Measurements from ENCODE around the gene SPTBN1. TPM values are rescaled to one million over a fixed set of nuclear protein-coding genes. Genes with fewer than 3 reads are reported as not detected.
A peak's percentile ranks its signal among the peaks of the same experiment; 100 is the strongest.

SPTBN1 gene
- total RNA-seq, 1 donor from 2014 or later = 53.8 TPM

GRCh38 chr2:54603357-54603756, 147.2 kb downstream of the SPTBN1 start:
- DNase-seq = no peak
- intact Hi-C loops (cut with micrococcal nuclease) = loop anchor here (5.0 kb wide), 1 partner anchor 39 kb away; no protein-coding TSS in a partner anchor
- no peak overlapping the region for H3K4me3 Mint-ChIP-seq
- peaks cover 31% of the 10 kb centered on the region for H3K36me3 Mint-ChIP-seq (ENCODE audit: low read depth)
- peaks cover 90% of the 10 kb centered on the region for H3K4me1 Mint-ChIP-seq
- H3K27ac Mint-ChIP-seq = peak overlapping the region; percentile 91
- no peaks in the 10 kb centered on the region for H3K9me3 Mint-ChIP-seq
- no peaks in the 10 kb centered on the region for H3K27me3 Mint-ChIP-seq

DNA sequence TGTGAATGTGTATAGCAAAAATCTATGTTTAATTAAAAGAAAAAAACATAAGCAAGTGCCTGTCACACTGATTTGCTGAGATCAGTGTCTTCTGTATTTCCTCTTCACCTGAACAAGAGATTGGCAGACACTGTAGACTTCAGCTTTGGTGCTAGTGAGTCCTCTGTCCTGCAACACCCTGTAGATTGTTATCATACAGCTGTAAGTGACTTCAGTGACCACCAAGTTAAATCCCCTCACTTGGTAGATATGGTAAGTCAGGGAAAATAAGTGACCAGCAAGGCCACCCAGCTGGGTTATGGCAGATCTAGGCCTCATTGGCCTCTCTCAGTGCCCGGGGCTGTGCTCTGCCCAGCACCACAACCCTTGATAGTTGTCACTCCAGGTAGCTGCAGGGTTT, 147.7 kb downstream of the SPTBN1 start:
- Mint-ChIP-seq H3K36me3 (ENCODE audit: low read depth) (peaks cover 30% of the 10 kb centered on the region), H3K9me3 (no peaks in the 10 kb centered on the region), H3K4me1 (peaks cover 88% of the 10 kb centered on the region), H3K4me3 (no peak overlapping the region), H3K27me3 (no peaks in the 10 kb centered on the region), H3K27ac (peak overlapping the region; percentile 91)
- intact Hi-C loops (cut with micrococcal nuclease) = loop anchor here (1.0 to 5.0 kb wide), 2 partner anchors 39 to 43 kb away; no protein-coding TSS in a partner anchor
- no peak for DNase-seq

DNA sequence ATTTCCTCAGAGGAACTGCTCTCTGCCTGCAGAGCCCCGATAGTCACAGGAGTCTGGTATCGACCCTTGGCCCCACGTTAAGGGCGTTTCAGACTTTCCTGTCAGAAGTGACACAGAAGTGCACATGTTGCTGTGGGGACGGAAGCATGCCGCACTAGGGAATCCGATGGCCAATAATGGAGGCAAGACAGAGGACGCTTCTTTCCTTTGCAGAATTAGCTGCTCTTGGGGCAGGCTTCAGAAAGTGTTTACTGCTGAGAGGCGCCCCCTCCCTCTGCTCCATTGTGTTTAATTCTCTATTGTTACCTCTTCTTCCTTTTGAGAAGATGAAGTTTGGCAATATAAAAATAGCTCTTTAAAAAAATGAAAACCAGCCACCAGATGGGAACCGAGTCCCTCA, 148.7 kb downstream of the SPTBN1 start:
- Mint-ChIP-seq H3K36me3 (ENCODE audit: low read depth) (peaks cover 26% of the 10 kb centered on the region), H3K4me1 (peaks cover 85% of the 10 kb centered on the region), H3K4me3 (peak overlapping the region; percentile 69), H3K9me3 (no peaks in the 10 kb centered on the region), H3K27ac (peak overlapping the region; percentile 84), H3K27me3 (no peaks in the 10 kb centered on the region)
- intact Hi-C loops (cut with micrococcal nuclease) = loop anchor here (1.0 to 5.0 kb wide), 3 partner anchors 16 to 45 kb away; no protein-coding TSS in a partner anchor
- peak; percentile 71 for DNase-seq

DNA sequence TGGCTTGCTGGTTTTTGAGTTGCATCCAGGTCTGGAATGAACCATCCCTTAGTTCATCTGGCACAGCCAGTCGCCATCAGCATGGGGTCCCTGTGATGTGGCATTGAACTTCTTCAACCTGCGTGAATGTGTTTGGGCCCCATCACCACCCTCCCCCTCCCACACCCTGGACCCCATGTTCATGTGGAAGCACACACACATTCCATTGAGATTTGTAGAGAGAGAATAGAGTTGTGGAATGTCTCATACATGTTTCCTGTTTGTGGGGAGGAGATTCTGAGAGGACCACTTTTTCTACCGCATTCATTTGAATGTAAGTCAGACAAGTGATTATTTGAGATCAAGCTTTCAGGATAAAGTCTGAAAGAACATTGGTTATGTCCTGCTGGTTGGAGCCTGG, 149.7 kb downstream of the SPTBN1 start:
- Mint-ChIP-seq H3K4me3 (peak overlapping the region; percentile 69), H3K36me3 (ENCODE audit: low read depth) (peaks cover 25% of the 10 kb centered on the region), H3K27ac (peak overlapping the region; percentile 84), H3K9me3 (no peaks in the 10 kb centered on the region), H3K4me1 (peaks cover 83% of the 10 kb centered on the region), H3K27me3 (no peaks in the 10 kb centered on the region)
- no peak for DNase-seq
- intact Hi-C loops (cut with micrococcal nuclease) = loop anchor here (1.0 to 2.0 kb wide), 4 partner anchors 9 to 83 kb away; no protein-coding TSS in a partner anchor

DNA sequence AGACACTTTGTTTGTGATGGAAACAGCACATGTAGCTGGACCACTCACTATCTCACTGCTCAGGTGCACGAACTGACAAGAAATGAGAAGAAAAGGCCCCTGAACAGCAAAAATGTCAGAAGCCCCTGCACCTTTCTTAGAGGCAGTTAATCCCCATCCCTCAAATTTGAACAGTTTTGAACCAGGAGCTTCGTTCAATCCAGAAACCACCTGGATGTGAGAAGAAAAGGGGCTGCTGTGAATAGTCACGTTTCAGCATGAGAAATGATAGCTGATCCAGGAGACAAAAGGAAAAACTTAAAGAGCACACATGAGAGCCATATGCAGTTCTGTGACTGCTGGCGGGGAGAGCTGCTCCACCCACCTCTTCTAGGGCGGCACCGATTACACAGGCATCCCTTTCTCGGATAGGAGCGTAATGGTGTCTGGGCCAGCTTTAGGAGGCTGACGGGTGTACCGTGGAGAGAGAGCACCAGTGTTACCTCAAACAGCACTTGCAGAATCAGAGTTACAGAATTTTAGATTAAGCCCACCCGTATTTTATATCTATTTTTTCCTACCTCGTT, 150.3 kb downstream of the SPTBN1 start:
- no peaks in the 10 kb centered on the region for H3K27me3 Mint-ChIP-seq

DNA sequence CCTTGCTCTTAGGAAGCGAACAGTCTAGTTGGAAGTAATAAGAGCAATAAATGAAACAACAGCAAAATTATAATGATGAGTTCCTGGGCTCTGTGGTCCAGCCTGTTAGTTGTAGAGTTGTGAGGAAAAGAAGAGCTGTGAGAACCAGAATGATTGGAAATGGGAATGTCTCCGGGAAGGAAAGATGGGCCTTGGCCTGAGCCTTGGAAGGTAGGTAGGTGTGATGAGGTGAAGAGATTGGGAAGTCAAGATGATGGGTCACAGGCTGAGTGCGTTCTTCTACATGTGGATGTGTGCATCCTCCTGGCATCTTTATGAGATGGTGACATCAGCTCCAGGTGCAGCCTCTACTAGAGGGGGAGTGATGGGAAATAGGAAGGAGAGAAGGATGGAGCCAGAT, 152.1 kb downstream of the SPTBN1 start:
- intact Hi-C loops (cut with micrococcal nuclease) = no loop called here
- peaks cover 27% of the 10 kb centered on the region for H3K36me3 Mint-ChIP-seq (ENCODE audit: low read depth)
- peaks cover 68% of the 10 kb centered on the region for H3K4me1 Mint-ChIP-seq
- H3K27ac Mint-ChIP-seq = no peak overlapping the region
- no peaks in the 10 kb centered on the region for H3K9me3 Mint-ChIP-seq
- DNase-seq = no peak
- no peak overlapping the region for H3K4me3 Mint-ChIP-seq
- H3K27me3 Mint-ChIP-seq = no peaks in the 10 kb centered on the region

More for the DNA sequence above, 150.3 kb downstream of the SPTBN1 start:
- peak overlapping the region; percentile 84 for H3K27ac Mint-ChIP-seq
- H3K9me3 Mint-ChIP-seq = no peaks in the 10 kb centered on the region
- peak; percentile 82 for DNase-seq
- H3K4me1 Mint-ChIP-seq = peaks cover 77% of the 10 kb centered on the region
- intact Hi-C loops (cut with micrococcal nuclease) = loop anchor here (1.0 to 2.0 kb wide), 3 partner anchors 9 to 84 kb away; no protein-coding TSS in a partner anchor
- peak overlapping the region; percentile 69 for H3K4me3 Mint-ChIP-seq
- peaks cover 22% of the 10 kb centered on the region for H3K36me3 Mint-ChIP-seq (ENCODE audit: low read depth)

DNA sequence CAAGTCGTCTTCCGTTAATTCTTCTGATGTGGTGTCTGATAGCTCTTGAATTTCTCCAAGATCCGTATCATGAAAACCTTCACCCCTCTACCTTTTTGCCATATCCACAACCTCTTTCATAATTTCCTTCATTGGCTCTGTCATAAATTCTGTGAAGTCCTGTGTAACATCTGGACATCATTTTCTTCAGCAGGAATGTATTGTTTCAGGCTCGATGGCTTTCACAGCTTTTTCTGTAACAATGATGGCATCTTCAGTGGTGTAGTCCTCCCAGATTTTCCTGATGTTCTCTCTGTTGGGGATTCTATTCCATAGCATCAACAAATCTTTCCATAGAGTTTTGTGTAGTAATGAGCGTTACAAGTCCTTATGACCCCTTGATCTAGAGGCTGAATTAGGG, 153.1 kb downstream of the SPTBN1 start:
- H3K36me3 Mint-ChIP-seq (ENCODE audit: low read depth) = peaks cover 36% of the 10 kb centered on the region
- no peaks in the 10 kb centered on the region for H3K9me3 Mint-ChIP-seq
- intact Hi-C loops (cut with micrococcal nuclease) = no loop called here
- H3K4me1 Mint-ChIP-seq = peaks cover 62% of the 10 kb centered on the region
- DNase-seq = no peak
- no peak overlapping the region for H3K27ac Mint-ChIP-seq
- H3K4me3 Mint-ChIP-seq = no peak overlapping the region
- H3K27me3 Mint-ChIP-seq = no peaks in the 10 kb centered on the region

DNA sequence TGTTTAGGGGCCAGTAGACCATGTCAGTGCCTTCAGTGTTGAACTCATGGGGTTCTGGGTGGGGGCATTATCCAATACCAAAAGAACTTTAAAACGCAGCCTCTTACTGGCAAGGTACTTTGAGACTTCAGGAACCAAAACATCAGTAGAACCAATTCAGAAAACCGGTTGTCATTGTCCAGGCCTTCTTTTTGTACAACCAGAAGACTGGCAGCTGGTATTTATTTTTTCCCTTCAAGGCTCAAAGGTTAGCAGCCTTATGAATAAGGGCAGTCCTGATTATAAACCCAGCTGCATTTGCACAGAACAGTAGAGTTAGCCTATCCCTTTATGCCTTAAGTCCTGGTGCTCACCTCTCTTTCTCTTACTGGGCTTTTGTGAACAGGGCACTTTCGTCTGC, 153.5 kb downstream of the SPTBN1 start:
- H3K9me3 Mint-ChIP-seq = no peaks in the 10 kb centered on the region
- H3K27ac Mint-ChIP-seq = no peak overlapping the region
- intact Hi-C loops (cut with micrococcal nuclease) = loop anchor here (2.0 kb wide), 1 partner anchor 15 kb away; no protein-coding TSS in a partner anchor
- no peak for DNase-seq
- H3K36me3 Mint-ChIP-seq (ENCODE audit: low read depth) = peaks cover 37% of the 10 kb centered on the region
- H3K27me3 Mint-ChIP-seq = no peaks in the 10 kb centered on the region
- peaks cover 59% of the 10 kb centered on the region for H3K4me1 Mint-ChIP-seq
- H3K4me3 Mint-ChIP-seq = no peak overlapping the region

- H3K27ac Mint-ChIP-seq = peak overlapping the region; percentile 23
- intact Hi-C loops (cut with micrococcal nuclease) = loop anchor here (2.0 kb wide), 1 partner anchor 14 kb away; no protein-coding TSS in a partner anchor
- peaks cover 39% of the 10 kb centered on the region for H3K36me3 Mint-ChIP-seq (ENCODE audit: low read depth)
- DNase-seq = no peak
- H3K27me3 Mint-ChIP-seq = no peaks in the 10 kb centered on the region
- no peak overlapping the region for H3K4me3 Mint-ChIP-seq
- H3K4me1 Mint-ChIP-seq = peaks cover 50% of the 10 kb centered on the region
- H3K9me3 Mint-ChIP-seq = no peaks in the 10 kb centered on the region
Observed at GRCh38 chr2:54610700-54611099, 154.6 kb downstream of the SPTBN1 start.

DNA sequence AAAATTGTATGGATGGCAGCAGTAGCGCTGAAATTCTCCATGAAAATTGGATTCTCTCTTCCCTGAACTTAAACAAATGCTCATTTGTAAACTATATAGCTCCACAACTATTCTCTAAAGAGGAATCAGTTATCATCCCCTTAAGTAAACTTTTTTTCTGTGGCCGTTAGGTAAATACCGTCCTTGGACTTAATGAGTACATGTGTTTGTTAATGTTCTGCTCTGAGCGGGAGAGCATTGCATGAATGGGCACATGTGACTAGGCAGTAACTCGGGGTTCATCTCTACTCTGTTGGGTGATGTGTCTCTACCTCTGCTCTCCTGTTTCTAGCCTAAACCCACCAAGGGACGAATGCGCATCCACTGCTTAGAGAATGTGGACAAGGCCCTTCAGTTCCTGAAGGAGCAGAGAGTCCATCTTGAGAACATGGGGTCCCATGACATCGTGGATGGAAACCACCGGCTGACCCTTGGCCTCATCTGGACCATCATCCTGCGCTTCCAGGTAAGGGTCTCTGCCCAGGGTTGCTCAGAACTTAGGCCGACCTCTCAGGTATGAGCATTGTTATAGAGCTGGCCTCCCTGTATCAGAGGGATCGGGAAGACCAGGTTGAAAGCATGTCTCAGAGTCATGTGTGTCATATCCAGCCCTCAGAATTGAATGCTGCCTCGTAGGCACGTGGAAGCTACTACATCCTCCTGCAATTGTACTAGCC, 155.9 kb downstream of the SPTBN1 start:
- peaks cover 47% of the 10 kb centered on the region for H3K36me3 Mint-ChIP-seq (ENCODE audit: low read depth)
- peaks cover 37% of the 10 kb centered on the region for H3K4me1 Mint-ChIP-seq
- no peaks in the 10 kb centered on the region for H3K27me3 Mint-ChIP-seq
- no peak overlapping the region for H3K4me3 Mint-ChIP-seq
- DNase-seq = no peak
- intact Hi-C loops (cut with micrococcal nuclease) = loop anchor here (2.0 kb wide), 1 partner anchor 13 kb away; no protein-coding TSS in a partner anchor
- peak overlapping the region; percentile 18 for H3K27ac Mint-ChIP-seq
- H3K9me3 Mint-ChIP-seq = no peaks in the 10 kb centered on the region

- no peak overlapping the region for H3K4me3 Mint-ChIP-seq
- no peak for DNase-seq
- no peaks in the 10 kb centered on the region for H3K27me3 Mint-ChIP-seq
- H3K36me3 Mint-ChIP-seq (ENCODE audit: low read depth) = peaks cover 57% of the 10 kb centered on the region
- H3K9me3 Mint-ChIP-seq = no peaks in the 10 kb centered on the region
- H3K4me1 Mint-ChIP-seq = peaks cover 36% of the 10 kb centered on the region
- H3K27ac Mint-ChIP-seq = no peak overlapping the region
- intact Hi-C loops (cut with micrococcal nuclease) = no loop called here
Observed at GRCh38 chr2:54613386-54613785, 157.3 kb downstream of the SPTBN1 start.

- Mint-ChIP-seq H3K9me3 (no peaks in the 10 kb centered on the region), H3K4me1 (peaks cover 39% of the 10 kb centered on the region), H3K36me3 (ENCODE audit: low read depth) (peaks cover 60% of the 10 kb centered on the region), H3K27ac (no peak overlapping the region), H3K4me3 (no peak overlapping the region), H3K27me3 (no peaks in the 10 kb centered on the region)
- DNase-seq = no peak
- intact Hi-C loops (cut with micrococcal nuclease) = no loop called here
Observed at GRCh38 chr2:54613794-54614257, 157.7 kb downstream of the SPTBN1 start.

- DNase-seq = no peak
- no peaks in the 10 kb centered on the region for H3K9me3 Mint-ChIP-seq
- H3K4me3 Mint-ChIP-seq = no peak overlapping the region
- H3K27ac Mint-ChIP-seq = no peak overlapping the region
- H3K4me1 Mint-ChIP-seq = peaks cover 36% of the 10 kb centered on the region
- intact Hi-C loops (cut with micrococcal nuclease) = no loop called here
- peaks cover 61% of the 10 kb centered on the region for H3K36me3 Mint-ChIP-seq (ENCODE audit: low read depth)
- no peaks in the 10 kb centered on the region for H3K27me3 Mint-ChIP-seq
Observed at GRCh38 chr2:54614819-54615218, 158.7 kb downstream of the SPTBN1 start.

All from activated CD4-positive, alpha-beta T cell treated with anti-CD3 and anti-CD28 coated beads, Interleukin-2, amount 10 ng/mL, durations not matched to agents 24 days and 14 days (primary cell).